ENCODE results near the gene AKT3. TPM values are rescaled to one million over a fixed set of nuclear protein-coding genes. Genes with fewer than 3 reads are reported as not detected.
"Not testable (repeated sequence)": the region's sequence is repeated elsewhere in the genome, so short reads cannot be mapped to it uniquely, and the experiment has no call there.

The AKT3 gene
- total RNA-seq, 2 experiments from 2014 or later, result 33.3 to 34.7 TPM

GRCh38 chr1:243799908-243800307 is 50.1 kb downstream of the AKT3 start:
- Mint-ChIP-seq H3K4me3 (no peak overlapping the region), H3K27me3 (no peaks in the 10 kb centered on the region), H3K4me1 (ENCODE audit: low read depth) (peaks cover 38% of the 10 kb centered on the region), H3K9me3 (no peaks in the 10 kb centered on the region), H3K36me3 (peaks cover 18% of the 10 kb centered on the region), H3K27ac (no peak overlapping the region)
- CTCF ChIA-PET, result no interaction called here
- DNase-seq, result no peak
- intact Hi-C loops (cut with micrococcal nuclease), result loop anchor here (5.0 kb wide), 1 partner anchor 203 kb away; no protein-coding TSS in a partner anchor
- POLR2A ChIA-PET, result no interaction called here

GRCh38 chr1:243798726-243799125 is 51.3 kb downstream of the AKT3 start:
- H3K27ac Mint-ChIP-seq, result no peak overlapping the region
- H3K36me3 Mint-ChIP-seq, result peaks cover 15% of the 10 kb centered on the region

GRCh38 chr1:243796016-243796415 is 54.0 kb downstream of the AKT3 start:
- Mint-ChIP-seq H3K9me3 (no peaks in the 10 kb centered on the region), H3K27ac (no peak overlapping the region), H3K27me3 (no peaks in the 10 kb centered on the region), H3K4me1 (ENCODE audit: low read depth) (peaks cover 44% of the 10 kb centered on the region), H3K4me3 (no peak overlapping the region), H3K36me3 (peaks cover 11% of the 10 kb centered on the region)
- CTCF ChIA-PET, result interaction anchor here (0.8 to 1.4 kb wide), 2 partner anchors 9 to 12 kb away, joined by 3 to 4 read pairs; no protein-coding TSS in a partner anchor
- DNase-seq, result no peak
- POLR2A ChIA-PET, result no interaction called here
- intact Hi-C loops (cut with micrococcal nuclease), result loop anchor here (5.0 kb wide), 1 partner anchor 199 kb away; no protein-coding TSS in a partner anchor

More at GRCh38 chr1:243798726-243799125, 51.3 kb downstream of the AKT3 start:
- H3K4me3 Mint-ChIP-seq, result no peak overlapping the region
- ChIA-PET POLR2A (interaction anchor here (0.6 to 1.0 kb wide), 2 partner anchors 8 to 14 kb away, joined by 5 read pairs; no protein-coding TSS in a partner anchor), CTCF (no interaction called here)
- no peaks in the 10 kb centered on the region for H3K9me3 Mint-ChIP-seq
- DNase-seq, result peak; percentile 17
- intact Hi-C loops (cut with micrococcal nuclease), result loop anchor here (5.0 kb wide), 1 partner anchor 201 kb away; no protein-coding TSS in a partner anchor
- H3K4me1 Mint-ChIP-seq (ENCODE audit: low read depth), result peaks cover 35% of the 10 kb centered on the region
- no peaks in the 10 kb centered on the region for H3K27me3 Mint-ChIP-seq

- Mint-ChIP-seq H3K27me3 (no peaks in the 10 kb centered on the region), H3K4me1 (ENCODE audit: low read depth) (peaks cover 39% of the 10 kb centered on the region), H3K9me3 (no peaks in the 10 kb centered on the region), H3K4me3 (no peak overlapping the region), H3K27ac (no peak overlapping the region), H3K36me3 (peaks cover 11% of the 10 kb centered on the region)
- DNase-seq, result no peak
- intact Hi-C loops (cut with micrococcal nuclease), result no loop called here
- ChIA-PET POLR2A (no interaction called here), CTCF (no interaction called here)
Observed at GRCh38 chr1:243793298-243793697, 56.7 kb downstream of the AKT3 start.

GRCh38 chr1:243792891-243793290 is 57.2 kb downstream of the AKT3 start:
- CTCF ChIA-PET, result no interaction called here
- Mint-ChIP-seq H3K4me3 (no peak overlapping the region), H3K27ac (no peak overlapping the region), H3K9me3 (no peaks in the 10 kb centered on the region), H3K36me3 (peaks cover 11% of the 10 kb centered on the region), H3K4me1 (ENCODE audit: low read depth) (peaks cover 41% of the 10 kb centered on the region), H3K27me3 (no peaks in the 10 kb centered on the region)
- DNase-seq, result no peak
- POLR2A ChIA-PET, result no interaction called here
- intact Hi-C loops (cut with micrococcal nuclease), result no loop called here

- peaks cover 46% of the 10 kb centered on the region for H3K4me1 Mint-ChIP-seq (ENCODE audit: low read depth)
- no peak for DNase-seq
- intact Hi-C loops (cut with micrococcal nuclease), result no loop called here
- peaks cover 11% of the 10 kb centered on the region for H3K36me3 Mint-ChIP-seq
- H3K27ac Mint-ChIP-seq, result no peak overlapping the region
- POLR2A ChIA-PET, result no interaction called here
- no peak overlapping the region for H3K4me3 Mint-ChIP-seq
- CTCF ChIA-PET, result no interaction called here
- no peaks in the 10 kb centered on the region for H3K27me3 Mint-ChIP-seq
- no peaks in the 10 kb centered on the region for H3K9me3 Mint-ChIP-seq
Observed at GRCh38 chr1:243792401-243792800, 57.6 kb downstream of the AKT3 start.

- ChIA-PET POLR2A (no interaction called here), CTCF (no interaction called here)
- no peak for DNase-seq
- Mint-ChIP-seq H3K4me1 (ENCODE audit: low read depth) (peaks cover 49% of the 10 kb centered on the region), H3K27me3 (no peaks in the 10 kb centered on the region), H3K27ac (no peak overlapping the region), H3K36me3 (peaks cover 11% of the 10 kb centered on the region), H3K9me3 (no peaks in the 10 kb centered on the region), H3K4me3 (no peak overlapping the region)
- intact Hi-C loops (cut with micrococcal nuclease), result no loop called here
Observed at GRCh38 chr1:243791586-243792267, 58.3 kb downstream of the AKT3 start.

- POLR2A ChIA-PET, result interaction anchor here (1.3 kb wide), 2 partner anchors 8 to 259 kb away, joined by 3 to 5 read pairs; no protein-coding TSS in a partner anchor
- H3K27ac Mint-ChIP-seq, result no peak overlapping the region
- H3K9me3 Mint-ChIP-seq, result no peaks in the 10 kb centered on the region
- DNase-seq, result no peak
- peaks cover 5% of the 10 kb centered on the region for H3K36me3 Mint-ChIP-seq
- intact Hi-C loops (cut with micrococcal nuclease), result no loop called here
- no peak overlapping the region for H3K4me3 Mint-ChIP-seq
- H3K27me3 Mint-ChIP-seq, result no peaks in the 10 kb centered on the region
- CTCF ChIA-PET, result no interaction called here
- peaks cover 45% of the 10 kb centered on the region for H3K4me1 Mint-ChIP-seq (ENCODE audit: low read depth)
Observed at GRCh38 chr1:243790404-243790803, 59.6 kb downstream of the AKT3 start.

GRCh38 chr1:243786531-243786930 is 63.5 kb downstream of the AKT3 start:
- H3K36me3 Mint-ChIP-seq, result peaks cover 3% of the 10 kb centered on the region
- ChIA-PET CTCF (interaction anchor here (0.6 to 1.7 kb wide), 3 partner anchors 10 to 38 kb away, joined by 3 to 4 read pairs (median 3); no protein-coding TSS in a partner anchor), POLR2A (no interaction called here)
- intact Hi-C loops (cut with micrococcal nuclease), result no loop called here
- H3K27me3 Mint-ChIP-seq, result no peaks in the 10 kb centered on the region
- no peak overlapping the region for H3K4me3 Mint-ChIP-seq
- no peak for DNase-seq
- no peak overlapping the region for H3K27ac Mint-ChIP-seq
- H3K4me1 Mint-ChIP-seq (ENCODE audit: low read depth), result peaks cover 33% of the 10 kb centered on the region
- H3K9me3 Mint-ChIP-seq, result no peaks in the 10 kb centered on the region

GRCh38 chr1:243784506-243784905 is 65.5 kb downstream of the AKT3 start:
- Mint-ChIP-seq H3K36me3 (peaks cover 3% of the 10 kb centered on the region), H3K4me1 (ENCODE audit: low read depth) (peaks cover 22% of the 10 kb centered on the region), H3K9me3 (no peaks in the 10 kb centered on the region), H3K27me3 (no peaks in the 10 kb centered on the region), H3K27ac (no peak overlapping the region), H3K4me3 (no peak overlapping the region)
- CTCF ChIA-PET, result interaction anchor here (1.1 kb wide), 1 partner anchor 11 kb away, joined by 4 read pairs; no protein-coding TSS in a partner anchor
- intact Hi-C loops (cut with micrococcal nuclease), result no loop called here
- no peak for DNase-seq
- POLR2A ChIA-PET, result interaction anchor here (0.6 to 1.1 kb wide), 2 partner anchors 14 to 362 kb away, joined by 3 to 5 read pairs; no protein-coding TSS in a partner anchor

- POLR2A ChIA-PET, result no interaction called here
- no peak for DNase-seq
- Mint-ChIP-seq H3K4me3 (no peak overlapping the region), H3K4me1 (ENCODE audit: low read depth) (peaks cover 19% of the 10 kb centered on the region), H3K36me3 (peaks cover 1% of the 10 kb centered on the region), H3K27ac (no peak overlapping the region), H3K27me3 (no peaks in the 10 kb centered on the region), H3K9me3 (no peaks in the 10 kb centered on the region)
- CTCF ChIA-PET, result interaction anchor here (1.1 kb wide), 1 partner anchor 12 kb away, joined by 4 read pairs; no protein-coding TSS in a partner anchor
- intact Hi-C loops (cut with micrococcal nuclease), result no loop called here
Observed at GRCh38 chr1:243783714-243784113, 66.3 kb downstream of the AKT3 start.

- POLR2A ChIA-PET; H3K4me3 Mint-ChIP-seq; DNase-seq; H3K27ac Mint-ChIP-seq; intact Hi-C loops (cut with micrococcal nuclease); CTCF ChIA-PET; H3K27me3 Mint-ChIP-seq: not testable (repeated sequence)
- Mint-ChIP-seq H3K36me3 (peaks cover 30% of the 10 kb centered on the region), H3K9me3 (peaks cover 31% of the 10 kb centered on the region), H3K4me1 (ENCODE audit: low read depth) (peaks cover 19% of the 10 kb centered on the region)
Observed at GRCh38 chr1:243772361-243773050, 77.5 kb downstream of the AKT3 start.
